SK-N-SH (cell line): Measurements from ENCODE around the gene CHMP1A. TPM values are rescaled to one million over a fixed set of nuclear protein-coding genes. Genes with fewer than 3 reads are reported as not detected.

Experiments used
- CTCF ChIA-PET: fragments of 300-600, 350-600 bp; formaldehyde crosslinking; extraction: SDS; loops from one replicate; lab custom pipeline; 2021; lab: Yijun Ruan, JAX
- POLR2A ChIA-PET: fragments of 350-600 bp; sonication (Branson Sonifier 250); formaldehyde crosslinking; extraction: SDS; loops from one replicate; lab custom pipeline; 2020; ENCODE audit warnings: antibody characterized with exemption, inconsistent platforms; lab: Yijun Ruan, JAX
- DNase-seq: peaks from one replicate; pipeline ENCODE4 v3.0.0; 2012
- H2AFZ ChIP-seq: fragments of 200-600 bp; sonication (generic); 2 replicates; pipeline ENCODE4 v1.8.1; 2016; ENCODE audit warnings: antibody characterized with exemption, mild to moderate bottlenecking, low read depth
- H3F3A ChIP-seq: fragments of 200-600 bp; sonication (generic); replicated peaks from 2 replicates; pipeline ENCODE3; 2016; ENCODE audit warnings: antibody characterized with exemption, mild to moderate bottlenecking; ENCODE audit not compliant: insufficient read depth
- H3K27ac ChIP-seq, 2 experiments: fragments of 200-500 bp in 1 of 2; fragments of 200-600 bp in 1 of 2; sonication (Bioruptor generic) in 1 of 2; sonication (generic), shearing (Covaris generic) in 1 of 2; 2 replicates each; pipeline versions ENCODE4 v1.5.1 to v1.6.1; 2014 to 2016; ENCODE audit warnings: low read depth in 2 of 2, inconsistent platforms in 1 of 2, low read length in 1 of 2, mild to moderate bottlenecking in 1 of 2, mixed read lengths in 1 of 2
- H3K27me3 ChIP-seq: fragments of 200-600 bp; sonication (generic), shearing (Covaris generic); 2 replicates; pipeline ENCODE4 v1.6.1; 2016; ENCODE audit warnings: mixed run types; ENCODE audit not compliant: insufficient read depth
- H3K36me3 ChIP-seq, 2 experiments: fragments of 200-500 bp in 1 of 2; fragments of 200-600 bp in 1 of 2; sonication (Bioruptor generic) in 1 of 2; sonication (generic) in 1 of 2; replicated peaks in 1 of 2; 2 replicates each; pipeline versions ENCODE3 to v1.5.1; 2014 to 2016; ENCODE audit warnings: low read length in 1 of 2, mild to moderate bottlenecking in 1 of 2; ENCODE audit not compliant: insufficient read depth in 2 of 2, control insufficient read depth in 1 of 2
- H3K4me1 ChIP-seq, 2 experiments: fragments of 200-500 bp in 1 of 2; fragments of 200-600 bp in 1 of 2; sonication (Bioruptor generic) in 1 of 2; sonication (generic), shearing (Covaris generic) in 1 of 2; 2 replicates each; pipeline versions ENCODE4 v1.5.1 to v1.6.1; 2014 to 2016; ENCODE audit warnings: low read depth in 1 of 2, low read length in 1 of 2, mixed run types in 1 of 2; ENCODE audit not compliant: insufficient read depth in 2 of 2, control insufficient read depth in 1 of 2
- H3K4me2 ChIP-seq: fragments of 200-600 bp; sonication (generic), shearing (Covaris generic); 2 replicates; pipeline ENCODE4 v1.6.1; 2017; ENCODE audit warnings: mixed run types
- H3K4me3 ChIP-seq, 2 experiments: fragments of 200-500 bp in 1 of 2; fragments of 200-600 bp in 1 of 2; sonication (Bioruptor generic) in 1 of 2; sonication (generic), shearing (Covaris generic) in 1 of 2; 2 replicates each; pipeline versions ENCODE4 v1.5.1 to v1.8.1; 2014 to 2016; ENCODE audit warnings: low read depth in 2 of 2, inconsistent platforms in 1 of 2, low read length in 1 of 2, mild to moderate bottlenecking in 1 of 2, mixed read lengths in 1 of 2, moderate library complexity in 1 of 2
- H3K79me2 ChIP-seq: fragments of 200-600 bp; sonication (generic); 2 replicates; pipeline ENCODE4 v1.8.1; 2017; ENCODE audit warnings: mild to moderate bottlenecking; ENCODE audit not compliant: insufficient read depth
- H3K9ac ChIP-seq: fragments of 200-600 bp; sonication (generic); 2 replicates; pipeline ENCODE4 v1.6.1; 2017; ENCODE audit warnings: mixed run types
- H3K9me2 ChIP-seq: fragments of 200-600 bp; sonication (generic); 2 replicates; pipeline ENCODE4 v1.6.1; 2017; ENCODE audit warnings: mixed run types
- H3K9me3 ChIP-seq: fragments of 200-600 bp; sonication (generic); 2 replicates; pipeline ENCODE4 v1.6.1; 2017; ENCODE audit warnings: mixed run types, mild to moderate bottlenecking, moderate library complexity
- H4K20me1 ChIP-seq: fragments of 200-600 bp; sonication (generic); 2 replicates; pipeline ENCODE4 v1.6.1; 2017; ENCODE audit warnings: mild to moderate bottlenecking, mixed run types; ENCODE audit not compliant: insufficient read depth
- CHD2 ChIP-seq: fragments of 150-350 bp; IDR thresholded peaks from 2 replicates; pipeline ENCODE4 v1.6.1; 2018; ENCODE audit warnings: low read length; ENCODE audit not compliant: partially characterized antibody
- ELF1 ChIP-seq: IDR thresholded peaks from 2 replicates; pipeline ENCODE4 v1.4.0; 2012
- FOXJ3 ChIP-seq: sonication (generic); formaldehyde crosslinking; IDR thresholded peaks from 2 replicates; pipeline ENCODE4 v1.5.1; 2020; ENCODE audit warnings: mild to moderate bottlenecking, missing genetic modification reagents
- FOXM1 ChIP-seq: IDR thresholded peaks from 2 replicates; pipeline ENCODE4 v1.4.0; 2012; ENCODE audit warnings: low read depth, mild to moderate bottlenecking
- MEF2A ChIP-seq: IDR thresholded peaks from 2 replicates; pipeline ENCODE4 v1.4.0; 2012; ENCODE audit warnings: low read depth, borderline replicate concordance
- NRF1 ChIP-seq: IDR thresholded peaks from 2 replicates; pipeline ENCODE4 v1.6.1; 2012; ENCODE audit warnings: low read depth, mild to moderate bottlenecking, low read length
- RCOR1 ChIP-seq: fragments of 150-350 bp; IDR thresholded peaks from 2 replicates; pipeline ENCODE4 v1.6.1; 2017; ENCODE audit warnings: antibody characterized with exemption, low read length
- RFX5 ChIP-seq: IDR thresholded peaks from 2 replicates; pipeline ENCODE4 v1.6.1; 2012; ENCODE audit warnings: mild to moderate bottlenecking, improper control_type of control experiment, low read length
- SMC3 ChIP-seq: IDR thresholded peaks from 2 replicates; pipeline ENCODE4 v1.6.1; 2012; ENCODE audit warnings: low read depth, low read length, improper control_type of control experiment
- WGBS: methylation state at CpG from one replicate; pipeline ENCODE4 v1.1.6; 2017; ENCODE audit warnings: low lambda C conversion rate; 5-methylcytosine and 5-hydroxymethylcytosine counted together
- polyA plus RNA-seq, 3 experiments: library from polyadenylated mRNA; depleted of rRNA; stranded (reverse); fragments of >200 nt; gene quantifications; 2 replicates each; pipeline ENCODE4 v1.2.3, GENCODE V29; 2012
- TF ChIP-seq, protein P1 (sequence below): fragments of 150-350 bp; IDR thresholded peaks from 2 replicates; pipeline ENCODE4 v1.6.1; 2016; ENCODE audit warnings: mild to moderate bottlenecking, low read depth, low read length
- TF ChIP-seq, protein P2 (sequence below): IDR thresholded peaks from 2 replicates; pipeline ENCODE4 v1.6.1; 2012; ENCODE audit warnings: mild to moderate bottlenecking, low read depth, low read length, moderate library complexity
- TF ChIP-seq, protein P3 (sequence below): IDR thresholded peaks from 2 replicates; pipeline ENCODE4; 2012

CHMP1A gene
- polyA plus RNA-seq, 1 of the 3 experiments (the other 2 are of a cell fraction) = 138 TPM

DNA sequence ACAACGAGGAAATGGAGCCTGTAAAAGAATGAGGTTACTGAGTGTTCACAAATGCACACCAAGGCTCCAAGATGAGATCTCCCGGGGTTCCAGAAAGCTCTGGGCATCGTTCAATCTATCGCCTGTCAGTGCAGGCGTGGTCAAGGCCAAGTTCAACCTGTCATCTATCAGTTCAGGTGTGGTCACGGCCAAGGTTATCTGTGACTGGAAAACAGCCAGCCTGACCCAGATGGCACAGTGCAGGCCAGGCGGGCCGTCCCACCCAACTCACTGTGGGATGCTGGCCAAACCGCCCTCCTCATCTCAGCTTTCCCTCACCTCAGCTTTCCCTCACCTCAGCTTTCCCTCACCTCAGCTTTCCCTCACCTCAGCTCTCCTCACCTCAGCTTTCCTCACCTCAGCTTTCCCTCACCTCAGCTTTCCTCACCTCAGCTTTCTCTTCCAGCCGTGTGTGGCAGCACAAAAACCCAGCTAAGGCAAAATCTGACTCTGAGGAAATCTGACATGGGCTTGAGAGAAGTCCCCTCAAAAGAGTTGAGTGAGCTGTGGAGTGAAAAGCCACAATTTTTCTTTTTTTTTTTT lies 2.4 kb downstream of the CHMP1A start:
- TF ChIP-seq, protein P1, sequence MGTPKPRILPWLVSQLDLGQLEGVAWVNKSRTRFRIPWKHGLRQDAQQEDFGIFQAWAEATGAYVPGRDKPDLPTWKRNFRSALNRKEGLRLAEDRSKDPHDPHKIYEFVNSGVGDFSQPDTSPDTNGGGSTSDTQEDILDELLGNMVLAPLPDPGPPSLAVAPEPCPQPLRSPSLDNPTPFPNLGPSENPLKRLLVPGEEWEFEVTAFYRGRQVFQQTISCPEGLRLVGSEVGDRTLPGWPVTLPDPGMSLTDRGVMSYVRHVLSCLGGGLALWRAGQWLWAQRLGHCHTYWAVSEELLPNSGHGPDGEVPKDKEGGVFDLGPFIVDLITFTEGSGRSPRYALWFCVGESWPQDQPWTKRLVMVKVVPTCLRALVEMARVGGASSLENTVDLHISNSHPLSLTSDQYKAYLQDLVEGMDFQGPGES = no peak
- no peak for TF ChIP-seq MEF2A
- 96% methylated on average over 6 of the region's 10 CpGs for WGBS
- Histone ChIP-seq H3K27me3 (no peaks in the 10 kb centered on the region), H3K27ac (no peak overlapping the region), H3K36me3 (peaks cover 7 to 15% of the 10 kb centered on the region in 2 experiments), H3K4me1 (peaks cover 0 to 20% of the 10 kb centered on the region in 2 experiments; a peak in 1 of 4 replicates), H3F3A (no peaks in the 10 kb centered on the region), H3K4me3 (no peak overlapping the region), H4K20me1 (peaks cover 29% of the 10 kb centered on the region), H3K9me2 (no peaks in the 10 kb centered on the region), H3K9me3 (no peaks in the 10 kb centered on the region), H2AFZ (no peak overlapping the region), H3K79me2 (peaks cover 90% of the 10 kb centered on the region), H3K9ac (no peak overlapping the region), H3K4me2 (0 out of 2 replicates have a peak overlapping the region, but pooled peaks have one; percentile 87)
- POLR2A ChIA-PET = interaction anchor here (0.7 kb wide), 1 partner anchor 342 kb away, joined by 3 read pairs; no protein-coding TSS in a partner anchor
- no peak for DNase-seq
- CTCF ChIA-PET = no interaction called here

DNA sequence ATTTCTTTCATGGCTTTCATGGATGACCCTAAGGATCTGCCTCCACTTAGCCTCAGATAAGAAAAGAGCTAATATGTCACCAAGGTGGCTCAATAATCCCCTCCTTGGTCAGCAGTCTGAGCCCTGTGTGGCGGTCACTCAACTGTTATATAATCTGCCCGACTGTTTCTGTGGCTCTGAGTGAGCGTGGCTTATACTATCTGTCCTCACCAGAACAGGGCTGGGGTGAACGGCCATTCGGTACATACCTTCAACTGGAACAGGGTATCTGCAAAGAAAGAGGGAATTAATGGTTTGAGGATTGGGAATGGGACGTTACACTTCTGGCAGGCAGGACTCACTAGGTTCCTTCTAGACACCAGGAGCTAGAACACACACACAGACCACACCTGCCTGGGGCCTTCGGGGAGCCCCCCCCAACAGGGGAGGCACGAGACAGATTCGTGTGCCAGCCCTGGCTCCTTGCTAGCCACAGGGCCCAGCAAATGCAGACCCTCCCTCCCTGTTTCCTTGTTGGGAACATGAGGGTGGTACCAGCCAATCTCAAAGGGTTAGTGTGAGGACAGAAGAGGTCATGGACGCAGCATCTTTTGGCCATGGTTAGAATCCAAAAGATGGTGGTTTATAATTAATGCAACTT lies 3.7 kb downstream of the CHMP1A start:
- no peak overlapping the region for H3K9ac ChIP-seq
- H2AFZ ChIP-seq = no peak overlapping the region
- CTCF ChIA-PET = interaction anchor here (1.9 to 4.6 kb wide), 2 partner anchors 12 to 17 kb away, joined by 4 to 23 read pairs; no protein-coding TSS in a partner anchor
- TF ChIP-seq SMC3 (no peak), MEF2A (no peak), RCOR1 (no peak), CHD2 (no peak), FOXM1 (no peak), RFX5 (no peak), FOXJ3 (CRISPR knock-in tag) (no peak), ELF1 (no peak), NRF1 (no peak)
- TF ChIP-seq, protein P2, sequence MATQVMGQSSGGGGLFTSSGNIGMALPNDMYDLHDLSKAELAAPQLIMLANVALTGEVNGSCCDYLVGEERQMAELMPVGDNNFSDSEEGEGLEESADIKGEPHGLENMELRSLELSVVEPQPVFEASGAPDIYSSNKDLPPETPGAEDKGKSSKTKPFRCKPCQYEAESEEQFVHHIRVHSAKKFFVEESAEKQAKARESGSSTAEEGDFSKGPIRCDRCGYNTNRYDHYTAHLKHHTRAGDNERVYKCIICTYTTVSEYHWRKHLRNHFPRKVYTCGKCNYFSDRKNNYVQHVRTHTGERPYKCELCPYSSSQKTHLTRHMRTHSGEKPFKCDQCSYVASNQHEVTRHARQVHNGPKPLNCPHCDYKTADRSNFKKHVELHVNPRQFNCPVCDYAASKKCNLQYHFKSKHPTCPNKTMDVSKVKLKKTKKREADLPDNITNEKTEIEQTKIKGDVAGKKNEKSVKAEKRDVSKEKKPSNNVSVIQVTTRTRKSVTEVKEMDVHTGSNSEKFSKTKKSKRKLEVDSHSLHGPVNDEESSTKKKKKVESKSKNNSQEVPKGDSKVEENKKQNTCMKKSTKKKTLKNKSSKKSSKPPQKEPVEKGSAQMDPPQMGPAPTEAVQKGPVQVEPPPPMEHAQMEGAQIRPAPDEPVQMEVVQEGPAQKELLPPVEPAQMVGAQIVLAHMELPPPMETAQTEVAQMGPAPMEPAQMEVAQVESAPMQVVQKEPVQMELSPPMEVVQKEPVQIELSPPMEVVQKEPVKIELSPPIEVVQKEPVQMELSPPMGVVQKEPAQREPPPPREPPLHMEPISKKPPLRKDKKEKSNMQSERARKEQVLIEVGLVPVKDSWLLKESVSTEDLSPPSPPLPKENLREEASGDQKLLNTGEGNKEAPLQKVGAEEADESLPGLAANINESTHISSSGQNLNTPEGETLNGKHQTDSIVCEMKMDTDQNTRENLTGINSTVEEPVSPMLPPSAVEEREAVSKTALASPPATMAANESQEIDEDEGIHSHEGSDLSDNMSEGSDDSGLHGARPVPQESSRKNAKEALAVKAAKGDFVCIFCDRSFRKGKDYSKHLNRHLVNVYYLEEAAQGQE = no peak
- TF ChIP-seq, protein P3, sequence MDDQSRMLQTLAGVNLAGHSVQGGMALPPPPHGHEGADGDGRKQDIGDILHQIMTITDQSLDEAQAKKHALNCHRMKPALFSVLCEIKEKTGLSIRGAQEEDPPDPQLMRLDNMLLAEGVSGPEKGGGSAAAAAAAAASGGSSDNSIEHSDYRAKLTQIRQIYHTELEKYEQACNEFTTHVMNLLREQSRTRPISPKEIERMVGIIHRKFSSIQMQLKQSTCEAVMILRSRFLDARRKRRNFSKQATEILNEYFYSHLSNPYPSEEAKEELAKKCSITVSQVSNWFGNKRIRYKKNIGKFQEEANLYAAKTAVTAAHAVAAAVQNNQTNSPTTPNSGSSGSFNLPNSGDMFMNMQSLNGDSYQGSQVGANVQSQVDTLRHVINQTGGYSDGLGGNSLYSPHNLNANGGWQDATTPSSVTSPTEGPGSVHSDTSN = no peak
- POLR2A ChIA-PET = no interaction called here
- 92% methylated on average over 7 of the region's 10 CpGs for WGBS
- H3K4me3 ChIP-seq = no peak overlapping the region
- no peak overlapping the region for H3K4me2 ChIP-seq
- no peaks in the 10 kb centered on the region for H3K9me2 ChIP-seq
- peaks cover 5 to 15% of the 10 kb centered on the region in 2 experiments for H3K36me3 ChIP-seq
- H3F3A ChIP-seq = no peaks in the 10 kb centered on the region
- peaks cover 0 to 16% of the 10 kb centered on the region in 2 experiments; a peak in 1 of 4 replicates for H3K4me1 ChIP-seq
- H3K9me3 ChIP-seq = no peaks in the 10 kb centered on the region
- no peaks in the 10 kb centered on the region for H3K27me3 ChIP-seq
- H3K79me2 ChIP-seq = peaks cover 76% of the 10 kb centered on the region
- DNase-seq = no peak
- H4K20me1 ChIP-seq = peaks cover 29% of the 10 kb centered on the region
- H3K27ac ChIP-seq = no peak overlapping the region
